Measurements from ENCODE around the gene MEGF6.

DNA sequence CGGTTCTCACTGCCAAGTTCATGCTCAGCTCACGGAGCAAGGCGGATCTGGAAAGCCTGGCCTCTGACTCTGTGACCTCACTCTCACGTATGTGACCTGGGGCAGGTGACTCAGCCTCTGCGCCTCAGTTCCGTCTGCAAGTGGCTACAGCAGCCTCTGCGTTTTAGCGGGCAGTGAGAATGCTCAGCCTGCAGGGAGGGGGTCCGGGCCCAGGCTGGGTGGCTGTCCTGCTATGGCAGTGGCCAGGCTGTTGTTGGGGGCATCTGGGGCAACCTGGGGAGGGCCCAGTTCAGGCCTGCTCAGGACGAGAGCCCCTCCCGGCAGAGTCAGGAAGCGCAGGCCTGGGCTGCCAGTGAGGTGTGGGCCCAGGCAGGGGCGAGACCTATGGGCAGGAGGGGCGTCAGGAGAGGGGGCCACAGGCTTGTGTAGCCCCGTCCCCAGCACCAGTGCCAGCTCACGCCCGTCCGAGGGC is 128.9 kb downstream of the MEGF6 start:
- TF ChIP-seq PATZ1 (CRISPR knock-in tag; IDR thresholded peaks at IDR 0.05; ENCODE audit: borderline replicate concordance) (no peak), ZFP3 (CRISPR knock-in tag; IDR thresholded peaks at IDR 0.05) (no peak), ZNF70 (CRISPR knock-in tag; IDR thresholded peaks at IDR 0.05) (no peak), PPARA (CRISPR knock-in tag; IDR thresholded peaks at IDR 0.05; ENCODE audit: borderline replicate concordance) (no peak), ZC3H10 (CRISPR knock-in tag; IDR thresholded peaks at IDR 0.05) (no peak), RARB (CRISPR knock-in tag; IDR thresholded peaks at IDR 0.05) (no peak), SNAI2 (CRISPR knock-in tag; IDR thresholded peaks at IDR 0.05) (no peak)
- TF ChIP-seq, protein P1, sequence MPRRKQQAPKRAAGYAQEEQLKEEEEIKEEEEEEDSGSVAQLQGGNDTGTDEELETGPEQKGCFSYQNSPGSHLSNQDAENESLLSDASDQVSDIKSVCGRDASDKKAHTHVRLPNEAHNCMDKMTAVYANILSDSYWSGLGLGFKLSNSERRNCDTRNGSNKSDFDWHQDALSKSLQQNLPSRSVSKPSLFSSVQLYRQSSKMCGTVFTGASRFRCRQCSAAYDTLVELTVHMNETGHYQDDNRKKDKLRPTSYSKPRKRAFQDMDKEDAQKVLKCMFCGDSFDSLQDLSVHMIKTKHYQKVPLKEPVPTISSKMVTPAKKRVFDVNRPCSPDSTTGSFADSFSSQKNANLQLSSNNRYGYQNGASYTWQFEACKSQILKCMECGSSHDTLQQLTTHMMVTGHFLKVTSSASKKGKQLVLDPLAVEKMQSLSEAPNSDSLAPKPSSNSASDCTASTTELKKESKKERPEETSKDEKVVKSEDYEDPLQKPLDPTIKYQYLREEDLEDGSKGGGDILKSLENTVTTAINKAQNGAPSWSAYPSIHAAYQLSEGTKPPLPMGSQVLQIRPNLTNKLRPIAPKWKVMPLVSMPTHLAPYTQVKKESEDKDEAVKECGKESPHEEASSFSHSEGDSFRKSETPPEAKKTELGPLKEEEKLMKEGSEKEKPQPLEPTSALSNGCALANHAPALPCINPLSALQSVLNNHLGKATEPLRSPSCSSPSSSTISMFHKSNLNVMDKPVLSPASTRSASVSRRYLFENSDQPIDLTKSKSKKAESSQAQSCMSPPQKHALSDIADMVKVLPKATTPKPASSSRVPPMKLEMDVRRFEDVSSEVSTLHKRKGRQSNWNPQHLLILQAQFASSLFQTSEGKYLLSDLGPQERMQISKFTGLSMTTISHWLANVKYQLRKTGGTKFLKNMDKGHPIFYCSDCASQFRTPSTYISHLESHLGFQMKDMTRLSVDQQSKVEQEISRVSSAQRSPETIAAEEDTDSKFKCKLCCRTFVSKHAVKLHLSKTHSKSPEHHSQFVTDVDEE (CRISPR knock-in tag; IDR thresholded peaks at IDR 0.05): no peak

All from SK-N-SH treated with all-trans-retinoic acid at 6 μM for 48 hours (cell line).